Neural progenitor cell (in vitro differentiated cells): Measurements from ENCODE around the gene NLRP14. TPM values are rescaled to one million over a fixed set of nuclear protein-coding genes. Genes with fewer than 3 reads are reported as not detected.

Experiments used
- DNase-seq: peaks from one replicate; pipeline ENCODE4 v3.0.0-alpha.2; 2016; ENCODE audit warnings: low spot score
- H2AFZ ChIP-seq: fragments of 200-600 bp; sonication (generic); replicated peaks from 2 replicates; pipeline ENCODE4 v1.6.1; 2016; ENCODE audit warnings: antibody characterized with exemption
- H3F3A ChIP-seq: fragments of 200-600 bp; sonication (generic); 2 replicates; pipeline ENCODE4 v1.6.1; 2016; ENCODE audit warnings: antibody characterized with exemption, low read depth
- H3K27ac ChIP-seq: fragments of 200-600 bp; sonication (generic); 2 replicates; pipeline ENCODE4 v1.5.1; 2016; ENCODE audit warnings: mild to moderate bottlenecking
- H3K27me3 ChIP-seq: fragments of 200-600 bp; sonication (generic); 2 replicates; pipeline ENCODE4 v1.6.1; 2016; ENCODE audit warnings: mild to moderate bottlenecking, moderate library complexity
- H3K36me3 ChIP-seq: fragments of 200-600 bp; sonication (generic); 2 replicates; pipeline ENCODE4 v1.5.1; 2016
- H3K4me1 ChIP-seq: fragments of 200-600 bp; sonication (generic); 2 replicates; pipeline ENCODE4 v1.6.1; 2016; ENCODE audit warnings: mixed run types
- H3K4me2 ChIP-seq: fragments of 200-600 bp; sonication (generic); 2 replicates; pipeline ENCODE4 v1.6.1; 2016
- H3K4me3 ChIP-seq: fragments of 200-600 bp; sonication (generic); 2 replicates; pipeline ENCODE4 v1.5.1; 2016
- H3K79me2 ChIP-seq: fragments of 200-600 bp; sonication (generic); 2 replicates; pipeline ENCODE4 v1.6.1; 2016; ENCODE audit warnings: low read depth
- H3K9ac ChIP-seq: fragments of 200-600 bp; sonication (generic); 2 replicates; pipeline ENCODE4 v1.6.1; 2016
- H3K9me3 ChIP-seq: fragments of 200-600 bp; sonication (generic); 2 replicates; pipeline ENCODE4 v1.5.1; 2016; ENCODE audit warnings: low read depth
- H4K20me1 ChIP-seq: fragments of 200-600 bp; sonication (generic); 2 replicates; pipeline ENCODE4 v1.6.1; 2016; ENCODE audit warnings: low read depth
- H3K27ac Mint-ChIP-seq: 3 replicates; pipeline ENCODE4 v1.8.0; 2021; ENCODE audit warnings: mixed read lengths
- H3K27me3 Mint-ChIP-seq: 2 replicates; pipeline ENCODE4 v1.8.0; 2022; ENCODE audit warnings: low read depth, mild to moderate bottlenecking, inconsistent platforms, moderate library complexity, mixed read lengths; ENCODE audit not compliant: insufficient read depth
- H3K36me3 Mint-ChIP-seq: 3 replicates; pipeline ENCODE4 v1.8.0; 2021; ENCODE audit warnings: mixed read lengths
- H3K4me1 Mint-ChIP-seq: 3 replicates; pipeline ENCODE4 v1.8.0; 2021; ENCODE audit warnings: mixed read lengths
- H3K4me3 Mint-ChIP-seq: 3 replicates; pipeline ENCODE4 v1.8.0; 2021; ENCODE audit warnings: mild to moderate bottlenecking, moderate library complexity, mixed read lengths
- H3K9me3 Mint-ChIP-seq: 3 replicates; pipeline ENCODE4 v1.8.0; 2020; ENCODE audit warnings: mixed read lengths
- CTCF ChIP-seq: fragments of 200-600 bp; sonication (generic); IDR thresholded peaks from 2 replicates; pipeline ENCODE4 v1.5.1; 2017; ENCODE audit warnings: antibody characterized with exemption, mild to moderate bottlenecking
- EZH2 ChIP-seq: fragments of 200-600 bp; sonication (generic); IDR thresholded peaks from 2 replicates; pipeline ENCODE4 v1.6.1; 2017; ENCODE audit warnings: antibody characterized with exemption, mild to moderate bottlenecking, moderate library complexity
- EZH2phosphoT487 ChIP-seq: fragments of 200-600 bp; sonication (generic); IDR thresholded peaks from 2 replicates; pipeline ENCODE4 v1.6.1; 2017; ENCODE audit warnings: antibody characterized with exemption
- total RNA-seq: library from RNA; depleted of rRNA; stranded (reverse); fragments of >200 nt; gene quantifications from 2 replicates; pipeline ENCODE4 v1.2.3, GENCODE V29; 2015; ENCODE audit warnings: low replicate concordance

NLRP14 gene
- total RNA-seq, 1 donor from 2014 or later: 1.8 TPM

DNA sequence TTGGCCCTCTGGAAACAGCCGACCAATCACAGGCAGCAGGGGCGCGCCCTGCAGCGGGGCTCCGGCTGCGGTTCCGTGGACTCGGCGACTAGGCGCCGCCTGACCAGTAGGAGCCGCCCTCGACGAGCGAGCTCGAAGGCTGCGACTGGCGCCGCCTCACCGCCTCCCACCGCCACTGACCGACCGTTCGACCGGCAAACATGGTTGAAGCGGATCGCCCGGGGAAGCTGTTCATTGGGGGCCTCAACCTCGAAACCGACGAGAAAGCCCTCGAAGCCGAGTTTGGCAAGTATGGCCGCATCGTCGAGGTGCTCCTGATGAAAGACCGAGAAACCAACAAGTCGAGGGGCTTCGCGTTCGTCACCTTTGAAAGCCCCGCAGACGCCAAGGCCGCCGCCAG, 68.6 kb downstream of the NLRP14 start, which contains the start of gene RBMXL2:
RBMXL2 (plus strand) TSS at position 78 of the 400 bp plus-strand sequence; CDS start at position 201, 123 bp downstream.
- Histone ChIP-seq H3K36me3 (no peaks in the 10 kb centered on the region), H2AFZ (no peak within 1 kb of the TSS), H3K79me2 (no peaks in the 10 kb centered on the region), H3K27me3 (peaks cover 6% of the 10 kb centered on the region), H4K20me1 (no peaks in the 10 kb centered on the region), H3K9ac (no peak within 1 kb of the TSS), H3F3A (no peaks in the 10 kb centered on the region), H3K4me2 (no peak within 1 kb of the TSS), H3K27ac (no peak within 1 kb of the TSS), H3K9me3 (no peaks in the 10 kb centered on the region), H3K4me1 (no peaks in the 10 kb centered on the region), H3K4me3 (no peak within 1 kb of the TSS)
- Mint-ChIP-seq H3K9me3 (peaks cover 8% of the 10 kb centered on the region), H3K27me3 (peaks cover 6% of the 10 kb centered on the region), H3K27ac (no peak within 1 kb of the TSS), H3K36me3 (no peaks in the 10 kb centered on the region), H3K4me1 (no peaks in the 10 kb centered on the region), H3K4me3 (no peak within 1 kb of the TSS)
- DNase-seq: no peak
- TF ChIP-seq CTCF: no peak
- TF ChIP-seq EZH2phosphoT487: no peak
- no peak for TF ChIP-seq EZH2

- Mint-ChIP-seq H3K27me3 (peaks cover 4% of the 10 kb centered on the region), H3K9me3 (peaks cover 8% of the 10 kb centered on the region), H3K27ac (no peak overlapping the region), H3K4me1 (no peaks in the 10 kb centered on the region), H3K4me3 (no peak overlapping the region), H3K36me3 (no peaks in the 10 kb centered on the region)
- no peaks in the 10 kb centered on the region for H3F3A ChIP-seq
- peaks cover 9% of the 10 kb centered on the region for H3K27me3 ChIP-seq
- H2AFZ ChIP-seq: no peak overlapping the region
- H4K20me1 ChIP-seq: no peaks in the 10 kb centered on the region
- no peaks in the 10 kb centered on the region for H3K79me2 ChIP-seq
- no peak overlapping the region for H3K4me2 ChIP-seq
- H3K27ac ChIP-seq: no peak overlapping the region
- H3K36me3 ChIP-seq: no peaks in the 10 kb centered on the region
- no peak for DNase-seq
- no peak overlapping the region for H3K9ac ChIP-seq
- TF ChIP-seq CTCF: no peak
- H3K9me3 ChIP-seq: no peaks in the 10 kb centered on the region
- no peak overlapping the region for H3K4me3 ChIP-seq
- H3K4me1 ChIP-seq: no peaks in the 10 kb centered on the region
These were observed 69.3 kb downstream of the NLRP14 start for GRCh38 chr11:7089328-7090251.

GRCh38 chr11:7098235-7098832, 78.1 kb downstream of the NLRP14 start:
- no peaks in the 10 kb centered on the region for H3K9me3 ChIP-seq
- H3K9ac ChIP-seq: no peak overlapping the region
- Mint-ChIP-seq H3K36me3 (no peaks in the 10 kb centered on the region), H3K9me3 (no peaks in the 10 kb centered on the region), H3K27ac (no peak overlapping the region), H3K4me1 (no peaks in the 10 kb centered on the region), H3K4me3 (no peak overlapping the region), H3K27me3 (no peaks in the 10 kb centered on the region)
- no peak for TF ChIP-seq EZH2phosphoT487
- no peak for TF ChIP-seq EZH2
- TF ChIP-seq CTCF: peak; percentile 74
- H3K4me2 ChIP-seq: no peak overlapping the region
- H2AFZ ChIP-seq: no peak overlapping the region
- peak; percentile 56 for DNase-seq
- H4K20me1 ChIP-seq: no peaks in the 10 kb centered on the region
- H3K27ac ChIP-seq: no peak overlapping the region
- no peaks in the 10 kb centered on the region for H3K36me3 ChIP-seq
- H3F3A ChIP-seq: no peaks in the 10 kb centered on the region
- no peaks in the 10 kb centered on the region for H3K79me2 ChIP-seq
- no peak overlapping the region for H3K4me3 ChIP-seq
- peaks cover 13% of the 10 kb centered on the region for H3K27me3 ChIP-seq
- H3K4me1 ChIP-seq: no peaks in the 10 kb centered on the region
